Hippocampal formation (tissue), 2 donors: ENCODE data around the gene SKI.
"Not testable (repeated sequence)": the region's sequence is repeated elsewhere in the genome, so short reads cannot be mapped to it uniquely, and the experiment has no call there.

Experiments
- DNase-seq, 2 donors: peaks; one replicate each; lab custom pipeline; 2025; lab: John Stamatoyannopoulos, UW

Gene SKI

GRCh38 chr1:2242814-2243725 is 15.0 kb downstream of the SKI start:
- no peak for DNase-seq

GRCh38 chr1:2247045-2247394 is 18.9 kb downstream of the SKI start:
- not testable (repeated sequence) for DNase-seq

- no peak for DNase-seq
Measured at GRCh38 chr1:2247760-2248126, 19.6 kb downstream of the SKI start.

- peak in 1 of 2 donors; percentile 27 for DNase-seq
Measured at GRCh38 chr1:2248127-2248826, 20.2 kb downstream of the SKI start.

- no peak for DNase-seq
Measured at GRCh38 chr1:2248854-2249558, 20.9 kb downstream of the SKI start.

- no peak for DNase-seq
Measured at GRCh38 chr1:2249559-2249906, 21.4 kb downstream of the SKI start.

- DNase-seq, result no peak
Measured at GRCh38 chr1:2250721-2251281, 22.7 kb downstream of the SKI start.

- no peak for DNase-seq
Measured at GRCh38 chr1:2251363-2251762, 23.2 kb downstream of the SKI start.

GRCh38 chr1:2251786-2252185 is 23.7 kb downstream of the SKI start:
- no peak for DNase-seq

- DNase-seq, result no peak
Measured at GRCh38 chr1:2252423-2252822, 24.3 kb downstream of the SKI start.

GRCh38 chr1:2253036-2253796 is 25.1 kb downstream of the SKI start:
- no peak for DNase-seq

- DNase-seq, result no peak
Measured at GRCh38 chr1:2253797-2254480, 25.8 kb downstream of the SKI start.

- DNase-seq, result no peak
Measured at GRCh38 chr1:2255047-2255419, 26.9 kb downstream of the SKI start.

GRCh38 chr1:2255420-2256369 is 27.6 kb downstream of the SKI start:
- DNase-seq, result no peak

GRCh38 chr1:2256435-2257244 is 28.5 kb downstream of the SKI start:
- DNase-seq, result no peak

- peak; percentile 85 to 87 for DNase-seq
Measured at GRCh38 chr1:2257245-2257627, 29.1 kb downstream of the SKI start.

- DNase-seq, result no peak
Measured at GRCh38 chr1:2258122-2258681, 30.1 kb downstream of the SKI start.

- no peak for DNase-seq
Measured at GRCh38 chr1:2258996-2259395, 30.9 kb downstream of the SKI start.
